ENCODE results near the gene SLC25A5.
A peak's percentile ranks its signal among the peaks of the same experiment; 100 is the strongest.
"Not testable (repeated sequence)": the region's sequence is repeated elsewhere in the genome, so short reads cannot be mapped to it uniquely, and the experiment has no call there.

Gene SLC25A5

DNA sequence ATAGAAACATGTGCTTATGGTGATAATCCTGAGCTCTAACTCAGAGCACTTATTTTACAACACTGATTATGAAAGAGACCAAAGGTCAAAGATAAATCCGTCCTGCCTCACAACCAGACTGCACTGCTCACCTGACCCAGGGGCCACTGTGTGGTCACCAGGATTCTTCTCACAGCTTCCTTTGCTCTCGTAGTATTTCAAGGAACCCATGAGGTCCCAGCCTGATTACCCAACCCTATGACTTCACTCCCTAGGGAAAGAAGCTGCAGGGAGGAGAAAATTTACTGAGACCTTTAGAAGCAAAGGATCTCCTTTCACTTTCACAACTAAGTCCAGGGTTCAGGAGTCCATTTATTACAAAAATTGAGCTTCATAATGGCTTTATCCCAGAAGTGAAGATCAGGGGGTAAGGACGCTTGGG is 9.6 kb downstream of the SLC25A5 start:
- DNase-seq (ENCODE audit: low read depth in 2 of 2), result no peak

DNA sequence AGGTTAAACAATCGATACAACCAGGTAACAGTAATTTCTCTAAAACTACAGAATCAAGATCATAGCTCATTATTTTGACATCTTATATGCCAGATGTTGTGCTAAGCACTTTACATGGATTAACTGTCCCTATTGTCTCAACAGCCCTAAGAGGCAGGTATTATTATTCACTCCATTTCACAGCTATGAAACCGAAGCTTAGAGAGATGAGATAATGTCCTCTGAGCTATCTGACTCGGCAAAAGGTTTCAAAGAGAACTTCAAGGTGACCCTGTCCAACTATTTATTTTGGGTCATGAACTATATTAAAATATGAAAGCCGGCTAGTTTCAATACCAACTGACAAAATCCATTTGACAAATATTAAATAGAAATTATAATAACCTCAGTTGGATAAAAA is 10.3 kb downstream of the SLC25A5 start:
- no peak for DNase-seq (ENCODE audit: low read depth in 2 of 2)

DNA sequence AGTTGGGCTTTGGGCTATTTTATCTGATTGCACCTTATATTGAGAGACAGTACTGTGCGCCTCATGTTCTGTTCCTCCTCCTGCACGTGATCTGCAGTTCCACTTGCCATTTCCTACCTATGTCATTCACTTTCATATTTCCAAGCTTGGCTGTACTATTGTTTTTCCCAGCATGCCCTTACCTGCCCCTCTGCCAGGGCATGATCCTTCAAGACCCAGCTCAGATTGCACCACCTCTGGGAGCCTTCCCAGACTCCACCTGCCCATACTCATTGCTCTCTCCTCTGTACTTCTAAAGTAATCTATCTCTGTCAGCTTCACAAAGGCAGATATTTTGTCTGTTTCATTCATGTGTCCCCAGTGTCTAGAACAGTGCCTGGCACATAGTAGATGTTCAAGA is 11.6 kb downstream of the SLC25A5 start:
- no peak for DNase-seq (ENCODE audit: low read depth in 2 of 2)

DNA sequence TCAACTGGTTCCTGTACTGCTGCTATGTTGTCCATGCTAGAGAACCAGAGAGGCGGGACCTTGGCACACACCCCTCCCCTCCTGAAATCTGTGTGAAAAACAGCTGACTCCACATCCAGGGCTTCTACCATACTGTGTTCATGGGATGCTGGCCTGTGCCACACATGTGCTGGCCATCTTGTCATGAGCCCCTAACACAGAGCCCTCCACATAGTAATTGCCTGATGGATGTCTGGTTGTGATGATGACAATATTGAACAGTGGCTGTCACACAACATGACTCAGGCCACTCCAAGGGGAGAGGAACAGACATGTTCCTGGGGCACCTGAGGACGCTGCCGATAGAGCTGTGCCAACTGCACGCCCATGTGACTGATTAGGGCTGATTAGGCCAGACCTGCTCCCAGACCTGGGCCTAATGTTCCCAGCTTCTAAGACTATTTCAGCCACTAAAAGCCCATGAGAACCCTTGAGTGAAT is 13.1 kb downstream of the SLC25A5 start:
- no peak for DNase-seq (ENCODE audit: low read depth in 2 of 2)

DNA sequence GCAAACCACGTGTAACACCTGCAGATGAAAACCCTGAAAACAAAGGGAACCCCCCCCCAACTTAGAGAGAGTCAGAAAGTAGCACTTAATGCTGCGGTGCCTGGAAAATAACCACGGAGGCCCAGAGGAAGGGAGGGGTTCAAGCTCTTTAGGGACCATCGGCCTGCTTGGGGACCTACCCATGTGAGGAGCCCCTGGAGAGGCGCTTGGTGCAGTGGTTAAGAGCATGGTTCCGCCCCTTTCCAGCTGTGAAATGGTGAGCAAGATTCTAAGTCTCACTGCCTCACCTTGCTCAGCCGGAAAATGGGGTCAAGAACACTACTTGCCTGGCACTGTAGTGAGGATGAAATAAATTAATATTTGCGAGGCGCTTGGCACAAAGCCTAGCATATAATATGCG is 13.8 kb downstream of the SLC25A5 start:
- DNase-seq (ENCODE audit: low read depth in 2 of 2), result no peak

DNA sequence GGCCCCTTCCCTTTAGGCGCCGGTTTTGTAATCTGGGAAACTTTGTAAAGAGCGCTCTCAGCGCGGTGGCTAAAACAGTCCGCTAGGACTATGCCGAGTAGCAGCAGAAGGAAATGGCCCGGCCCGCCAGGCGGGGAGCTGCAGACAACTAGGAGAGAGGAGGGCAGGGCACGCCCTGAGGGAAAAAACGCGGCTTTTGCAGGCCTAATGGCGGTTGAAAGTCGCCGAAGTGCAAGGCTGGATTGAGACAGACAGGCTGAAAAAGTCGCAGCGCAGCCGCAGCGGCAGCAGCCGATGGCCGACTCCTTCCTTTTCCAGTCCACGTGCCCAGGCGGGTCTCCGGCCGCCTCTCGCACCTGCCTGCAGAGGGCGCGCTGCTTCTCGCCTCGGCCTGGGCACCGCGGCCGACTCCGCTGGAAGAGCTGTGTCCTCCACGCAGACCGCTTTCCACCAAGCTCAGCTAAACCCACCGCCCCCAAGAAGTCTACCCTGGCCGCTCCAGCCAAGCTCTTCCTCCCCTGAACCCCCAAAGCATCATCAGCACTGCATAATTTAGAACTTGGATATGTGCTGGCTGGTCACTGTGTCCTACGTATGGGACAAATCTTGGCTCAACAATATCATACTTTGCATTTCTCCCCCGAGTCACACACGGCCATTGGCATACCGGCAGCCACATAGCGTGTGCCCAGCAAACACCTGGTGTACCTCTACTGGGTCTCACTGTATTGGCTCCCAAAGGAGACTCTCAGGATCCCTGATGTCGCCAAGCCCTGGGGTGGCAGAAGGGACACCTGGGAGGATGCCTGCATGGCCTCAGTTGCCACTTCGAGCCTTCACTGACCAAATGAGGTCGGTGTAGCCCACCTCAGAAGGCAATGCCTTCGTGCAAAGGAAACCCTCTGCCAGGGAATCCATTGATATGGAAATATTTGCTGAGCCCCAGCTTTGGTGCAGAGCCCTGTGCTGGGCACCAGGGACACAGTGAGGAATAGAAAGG is 14.5 kb downstream of the SLC25A5 start:
- peak; percentile 14 to 49 for DNase-seq (ENCODE audit: low read depth in 2 of 2)

DNA sequence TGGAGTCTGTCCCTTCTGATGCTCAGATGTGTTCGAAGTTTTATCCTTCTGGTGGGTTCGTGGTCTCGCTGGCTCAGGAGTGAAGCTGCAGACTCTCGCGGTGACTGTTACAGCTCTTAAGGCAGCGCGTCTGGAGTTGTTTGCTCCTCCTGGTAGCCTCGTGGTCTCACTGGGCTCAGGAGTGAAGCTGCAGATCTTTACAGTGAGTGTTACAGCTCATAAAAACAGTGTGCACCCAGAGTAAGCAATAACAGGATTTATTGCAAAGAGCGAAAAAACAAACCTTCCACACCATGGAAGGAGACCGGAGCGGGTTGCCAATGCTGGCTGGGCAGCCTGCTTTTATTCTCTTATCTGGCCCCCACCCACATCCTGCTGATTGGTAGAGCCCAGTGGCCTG is 18.5 kb downstream of the SLC25A5 start:
- no peak for DNase-seq (ENCODE audit: low read depth in 2 of 2)

DNA sequence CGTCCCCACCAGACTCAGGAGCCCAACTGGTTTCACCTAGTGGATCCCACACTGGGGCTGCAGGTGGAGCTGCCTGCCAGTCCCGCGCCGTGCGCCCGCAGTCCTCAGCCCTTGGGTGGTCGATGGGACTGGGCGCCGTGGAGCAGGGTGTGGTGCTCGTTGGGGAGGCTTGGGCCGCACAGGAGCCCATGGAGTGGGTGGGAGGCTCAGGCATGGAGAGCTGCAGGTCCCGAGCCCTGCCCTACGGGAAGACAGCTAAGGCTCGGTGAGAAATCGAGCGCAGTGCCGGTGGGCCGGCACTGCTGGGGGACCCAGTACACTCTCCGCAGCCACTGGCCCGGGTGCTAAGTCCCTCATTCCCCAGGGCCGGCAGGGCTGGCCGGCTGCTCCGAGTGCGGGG is 19.5 kb downstream of the SLC25A5 start:
- DNase-seq (ENCODE audit: low read depth in 2 of 2), result not testable (repeated sequence)

DNA sequence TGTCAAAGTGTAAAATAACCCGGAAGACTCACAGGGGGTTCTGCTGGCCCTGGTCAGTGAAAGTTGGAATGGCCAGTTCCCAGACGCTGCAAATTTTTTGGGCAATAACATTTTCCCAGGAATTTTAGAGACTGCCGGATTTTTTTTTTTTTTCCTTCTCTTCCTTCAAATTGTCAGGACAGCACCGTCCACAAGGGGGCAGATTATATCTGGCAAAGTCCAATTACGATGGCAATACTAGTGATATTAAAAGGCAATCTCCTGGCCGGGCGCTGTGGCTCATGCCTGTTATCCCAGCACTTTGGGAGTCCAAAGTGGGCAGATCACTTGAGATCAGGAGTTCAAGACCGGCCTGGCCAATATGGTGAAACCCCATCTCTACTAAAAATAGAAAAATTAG is 20.5 kb downstream of the SLC25A5 start:
- no peak for DNase-seq (ENCODE audit: low read depth in 2 of 2)

DNA sequence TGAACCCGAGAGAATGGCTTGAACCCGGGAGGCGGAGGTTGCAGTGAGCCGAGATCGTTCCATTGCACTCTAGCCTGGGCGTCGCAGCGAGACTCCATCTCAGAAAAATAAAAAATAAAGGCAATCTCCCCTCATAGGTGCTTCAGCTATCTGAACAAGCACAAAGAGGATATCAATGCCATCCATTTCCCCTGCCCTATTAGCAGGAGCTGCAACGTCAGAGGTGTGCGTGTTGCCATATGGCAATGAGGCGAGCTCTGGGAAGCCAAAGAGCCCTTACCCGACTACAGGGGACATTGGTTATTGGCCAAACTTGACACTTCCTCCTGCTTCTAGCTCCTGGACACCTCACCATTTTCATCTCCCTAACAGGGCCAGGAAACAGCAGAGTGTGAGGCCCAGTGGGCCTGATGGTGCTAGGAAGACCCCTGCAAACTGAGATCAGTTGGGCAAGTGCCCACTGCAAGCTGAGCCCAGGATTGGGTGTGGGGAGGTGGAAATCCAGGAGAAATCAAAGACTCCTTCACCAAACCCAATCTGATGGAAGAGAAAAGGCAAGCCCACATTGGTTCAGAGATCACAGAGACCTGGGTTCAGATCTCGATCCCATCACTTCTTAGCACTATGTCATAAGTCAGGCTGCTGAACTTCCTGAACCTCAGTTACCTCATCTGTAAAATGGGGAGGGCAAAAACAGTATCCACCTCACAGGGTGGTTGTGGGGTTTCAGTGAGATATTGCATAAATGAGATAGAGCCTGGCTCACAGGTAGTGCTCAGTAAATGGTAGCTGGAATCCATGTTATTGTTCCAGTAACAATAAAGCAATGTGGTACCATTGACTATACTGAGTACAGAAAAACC is 21.2 kb downstream of the SLC25A5 start:
- DNase-seq (ENCODE audit: low read depth in 2 of 2), result no peak

DNA sequence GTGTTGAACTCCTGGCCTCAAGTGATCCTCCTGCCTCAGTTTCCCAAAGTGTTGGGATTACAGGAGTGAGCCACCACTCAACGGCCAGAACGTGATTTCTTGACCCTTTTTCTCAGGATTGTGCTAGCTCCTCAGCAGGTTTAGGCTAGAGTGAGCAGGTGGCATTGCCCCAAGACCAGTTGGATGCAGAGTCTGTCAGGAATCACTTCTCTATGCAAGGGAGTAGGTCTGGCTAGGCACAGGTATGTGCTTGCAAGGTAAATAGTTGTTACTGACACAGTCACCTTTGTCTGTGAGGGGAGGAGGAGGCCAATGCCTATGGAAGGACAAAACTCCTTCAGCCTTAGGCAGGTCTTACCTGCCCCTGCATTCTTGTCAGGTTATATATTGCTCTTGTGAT is 24.2 kb downstream of the SLC25A5 start:
- no peak for DNase-seq (ENCODE audit: low read depth in 2 of 2)

DNA sequence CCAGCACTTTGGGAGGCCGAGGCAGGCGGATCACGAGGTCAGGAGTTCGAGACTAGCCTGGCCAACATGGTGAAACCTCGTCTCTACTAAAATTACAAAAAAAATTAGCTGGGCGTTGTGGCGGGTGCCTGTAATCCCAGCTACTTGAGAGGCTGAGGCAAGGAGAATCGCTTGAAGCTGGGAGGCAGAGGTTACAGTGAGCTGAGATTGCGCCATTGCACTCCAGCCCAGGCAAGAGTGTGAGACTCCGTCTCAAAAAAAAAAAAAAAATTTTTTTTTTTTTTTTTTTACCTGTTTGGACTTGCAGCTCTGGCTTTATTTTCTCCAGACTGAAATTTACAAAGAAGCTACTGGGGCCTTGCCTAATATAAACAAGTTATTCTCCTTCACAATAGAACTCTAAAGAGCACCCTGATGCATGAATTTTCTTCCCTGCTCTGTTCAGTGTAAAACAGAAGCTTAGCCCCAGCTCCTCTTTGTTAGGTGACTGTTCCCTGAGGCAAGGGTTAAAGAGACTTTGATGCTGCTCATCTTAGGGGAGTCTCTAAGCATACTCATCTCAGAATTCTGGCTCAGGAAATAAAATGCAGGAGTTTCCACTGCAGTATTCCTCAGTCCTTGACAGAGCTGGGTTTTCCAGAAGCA is 25.7 kb downstream of the SLC25A5 start:
- not testable (repeated sequence) for DNase-seq (ENCODE audit: low read depth in 2 of 2)

DNA sequence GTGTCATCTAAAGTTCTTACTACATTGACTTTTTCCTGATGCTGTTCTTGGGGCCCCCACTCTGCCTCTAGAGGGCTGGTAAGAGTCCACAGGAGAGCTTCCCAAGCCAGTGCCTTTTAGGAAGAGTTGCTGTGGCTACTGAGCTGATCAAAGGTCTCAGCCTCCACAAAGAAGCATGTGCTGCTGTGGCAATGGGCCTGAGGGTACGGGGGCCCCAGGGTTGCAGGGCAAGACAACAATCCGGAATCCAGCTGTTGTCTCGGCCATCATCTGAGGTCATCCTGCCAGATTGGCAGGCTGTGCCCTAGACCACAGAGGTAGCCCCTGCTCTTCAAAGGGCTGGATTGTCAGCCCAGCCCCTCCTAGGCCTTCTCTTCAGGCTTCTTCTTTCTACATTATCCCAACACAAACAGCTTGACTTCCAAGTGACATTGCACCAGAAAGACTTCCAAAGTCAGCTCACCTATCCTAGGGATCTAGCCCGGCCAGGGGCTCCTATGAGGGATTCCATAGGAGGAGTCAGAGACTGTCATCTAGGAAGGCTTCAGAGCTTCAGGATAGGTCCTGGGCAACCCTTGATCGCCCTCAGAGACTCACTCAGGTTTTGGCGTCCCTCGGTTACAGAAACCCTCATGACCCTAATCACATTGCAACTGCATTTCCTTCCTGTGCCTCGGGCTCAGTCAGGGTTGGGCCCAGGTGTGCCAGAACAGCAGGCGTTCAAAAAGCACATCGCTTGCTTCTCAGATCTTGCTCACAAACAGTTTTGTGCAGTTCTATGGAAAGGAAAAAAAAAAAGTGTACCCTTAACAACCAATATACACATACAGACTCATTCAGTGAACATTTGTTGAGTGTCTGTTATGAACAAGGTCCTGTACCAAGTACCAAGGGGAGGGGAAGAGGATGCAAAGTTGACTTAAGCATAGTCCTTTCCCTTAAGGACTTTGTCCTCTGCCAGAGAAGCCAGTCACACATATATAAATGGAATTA is 27.8 kb downstream of the SLC25A5 start:
- DNase-seq (ENCODE audit: low read depth in 2 of 2), result no peak

DNA sequence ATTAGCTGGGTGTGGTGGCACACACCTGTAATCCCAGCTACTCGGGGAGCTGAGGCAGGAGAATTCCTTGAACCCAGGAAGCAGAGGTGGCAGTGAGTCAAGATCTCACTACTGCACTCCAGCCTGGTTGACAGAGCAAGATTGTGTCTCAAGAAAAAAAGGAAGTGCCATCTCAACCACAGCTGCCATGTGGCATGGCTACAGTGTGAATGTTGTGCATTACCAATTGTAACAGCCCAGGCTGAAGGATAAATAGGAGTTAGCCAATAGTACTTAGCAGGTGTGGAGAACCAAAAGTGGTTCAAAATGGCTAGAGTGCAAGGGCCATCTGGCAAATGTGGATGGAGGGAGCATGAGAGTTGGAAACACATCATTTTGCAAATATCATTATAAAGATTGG is 28.9 kb downstream of the SLC25A5 start:
- no peak for DNase-seq (ENCODE audit: low read depth in 2 of 2)

DNA sequence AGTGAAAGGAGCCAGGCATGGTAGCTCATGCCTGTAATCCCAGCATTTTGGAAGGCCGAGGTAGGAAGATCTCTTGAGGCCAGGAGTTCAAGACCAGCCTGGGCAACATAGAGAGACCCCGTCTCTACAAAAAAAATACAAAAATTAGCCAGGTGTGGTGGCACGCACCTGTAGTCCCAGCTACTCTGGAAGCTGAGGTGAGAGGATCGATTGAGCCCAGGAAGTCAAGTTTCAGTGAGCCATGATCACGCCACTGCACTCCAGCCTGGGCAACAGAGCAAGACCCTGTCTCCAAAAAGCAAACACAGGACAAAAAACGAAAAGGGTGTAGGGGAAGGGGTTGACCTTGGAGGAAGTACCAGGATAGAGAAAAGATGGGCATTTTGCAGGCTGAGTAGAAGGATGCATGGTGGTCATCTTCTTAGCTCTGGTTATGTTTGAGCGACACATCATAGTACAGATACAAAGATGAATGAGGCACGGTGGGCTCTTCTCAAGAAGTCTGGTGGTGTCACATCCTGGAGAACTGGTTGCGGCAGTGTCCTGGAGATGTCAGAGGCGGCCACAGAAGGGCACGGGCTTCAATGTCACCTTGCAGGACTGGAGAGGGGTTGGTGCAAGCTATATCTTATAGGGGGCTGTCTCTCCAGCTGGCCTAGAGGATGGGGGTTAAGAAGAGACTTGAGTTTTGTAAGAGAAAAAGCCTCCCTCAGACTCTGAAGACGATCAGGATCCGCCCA is 32.0 kb downstream of the SLC25A5 start:
- no peak for DNase-seq (ENCODE audit: low read depth in 2 of 2)

DNA sequence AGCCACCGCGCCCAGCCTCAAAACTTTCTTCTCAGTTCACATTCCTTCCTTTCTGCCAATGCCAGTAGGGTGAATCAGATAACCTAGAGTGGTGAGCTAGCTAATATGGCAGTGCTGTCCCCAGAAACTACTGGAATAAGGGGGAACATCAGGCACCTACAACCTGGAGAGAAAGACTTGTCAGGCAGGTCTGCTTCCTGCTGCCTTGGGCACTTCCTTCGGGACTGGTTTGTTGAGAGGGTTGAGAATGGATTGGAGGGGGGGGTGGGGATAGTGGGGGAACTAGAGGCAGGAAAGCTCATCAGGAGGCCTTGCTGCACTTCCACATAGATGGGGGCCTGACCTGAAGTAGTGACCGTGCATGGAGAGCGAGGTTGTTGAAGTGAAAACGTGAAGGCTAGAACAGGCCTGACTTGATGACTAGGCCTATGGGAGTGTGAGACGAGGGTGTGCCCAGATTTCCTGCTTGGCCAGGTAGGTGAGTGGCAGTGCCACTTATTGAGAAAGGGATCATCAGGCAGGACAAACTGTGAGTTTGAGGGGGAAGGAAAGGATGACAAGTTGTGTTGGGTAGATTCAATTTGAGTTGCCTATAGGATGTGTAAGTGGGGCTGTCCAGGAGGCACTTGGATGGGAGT is 33.4 kb downstream of the SLC25A5 start:
- no peak for DNase-seq (ENCODE audit: low read depth in 2 of 2)

DNA sequence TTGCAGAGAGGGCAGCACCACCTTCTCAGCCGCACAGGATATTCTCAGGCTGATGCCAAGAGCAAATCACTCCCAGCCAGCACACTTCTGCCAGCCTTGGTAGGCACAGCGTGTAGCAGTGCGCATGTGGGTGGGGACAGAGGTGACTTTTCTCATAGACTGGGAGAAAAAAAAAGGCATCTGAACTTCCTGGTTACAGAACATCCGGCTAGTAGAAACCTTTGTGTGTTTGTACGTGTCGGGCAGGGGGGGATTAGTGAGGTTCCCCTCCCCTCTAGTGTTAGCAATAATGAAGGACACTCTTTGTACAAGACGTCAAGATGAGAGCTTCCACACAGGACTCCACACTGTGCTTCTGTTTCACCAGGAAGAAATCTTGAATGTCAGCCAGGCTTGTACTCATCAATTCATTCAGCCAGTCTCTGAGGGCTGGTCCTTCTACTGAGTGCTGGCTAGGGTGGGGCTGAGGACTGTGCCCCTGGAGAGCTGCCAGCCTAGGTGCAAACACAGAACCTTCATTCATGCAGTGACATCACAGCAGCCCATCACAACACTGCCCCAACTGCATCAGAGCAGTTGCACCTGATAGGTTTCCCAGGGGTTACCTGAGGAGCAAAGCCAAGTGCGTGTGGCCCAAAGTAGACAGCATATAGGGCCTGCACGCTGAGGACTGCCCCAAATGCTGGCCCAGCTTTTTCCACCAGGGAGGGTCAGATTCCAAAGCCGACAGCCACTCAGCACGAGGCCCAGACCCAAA is 34.7 kb downstream of the SLC25A5 start:
- DNase-seq (ENCODE audit: low read depth in 2 of 2), result no peak

DNA sequence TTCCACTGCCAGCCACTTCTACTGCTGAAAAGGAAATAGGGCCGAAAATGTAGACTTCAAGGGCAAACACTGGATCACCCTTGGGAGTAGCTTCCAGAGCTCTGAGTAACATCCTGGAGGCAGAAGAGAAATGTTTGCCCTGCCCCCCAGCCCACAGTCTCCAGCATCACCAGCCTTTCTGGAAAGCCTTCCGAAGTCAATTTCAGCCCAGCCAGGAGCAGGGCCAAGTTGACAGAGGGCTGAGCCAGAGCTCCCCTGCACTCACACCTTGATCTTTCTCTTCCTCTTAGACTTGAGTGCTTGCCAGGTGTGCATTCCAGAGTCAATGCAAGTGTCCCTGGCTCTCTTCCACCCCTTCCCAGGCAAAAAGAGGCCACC is 35.2 kb downstream of the SLC25A5 start:
- DNase-seq (ENCODE audit: low read depth in 2 of 2), result no peak

DNA sequence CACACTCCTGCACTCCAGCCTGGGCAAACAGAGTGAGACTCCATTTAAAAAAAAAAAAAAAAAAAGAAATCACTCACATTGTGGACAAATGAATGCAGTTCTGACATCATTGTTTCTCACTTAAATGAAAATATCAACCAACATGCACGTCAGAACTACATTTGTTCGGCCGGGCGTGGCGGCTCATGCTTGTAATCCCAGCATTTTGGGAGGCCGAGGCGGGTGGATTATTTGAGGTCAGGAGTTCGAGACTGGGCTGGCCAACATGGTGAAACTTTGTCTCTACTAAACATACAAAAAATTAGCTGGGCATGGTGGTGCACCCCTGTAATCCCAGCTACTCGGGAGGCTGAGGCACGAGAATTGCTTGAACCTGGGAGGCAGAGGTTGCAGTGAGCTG is 36.9 kb downstream of the SLC25A5 start:
- DNase-seq (ENCODE audit: low read depth in 2 of 2), result not testable (repeated sequence)
